HepG2 (cell line): Measurements from ENCODE around the gene ZBTB4. TPM values are rescaled to one million over a fixed set of nuclear protein-coding genes. Genes with fewer than 3 reads are reported as not detected.
A peak's percentile ranks its signal among the peaks of the same experiment; 100 is the strongest.

Source experiments
- ATF7-NPFF ChIP-seq: sonication (generic); formaldehyde crosslinking; IDR thresholded peaks from 2 replicates; pipeline ENCODE4 v1.8.1; 2023; ENCODE audit warnings: mild to moderate bottlenecking, low read depth, missing genetic modification reagents, moderate library complexity
- HNRNPLL ChIP-seq: fragments of 200-400 bp; formaldehyde crosslinking; IDR thresholded peaks from 2 replicates; pipeline ENCODE4 v1.6.1; 2017; ENCODE audit warnings: mild to moderate bottlenecking, low read depth, low read length; ENCODE audit not compliant: poor library complexity, severe bottlenecking
- SIX1 ChIP-seq: sonication (generic); formaldehyde crosslinking; IDR thresholded peaks from 2 replicates; pipeline ENCODE4 v1.4.0; 2020; ENCODE audit warnings: missing genetic modification reagents, borderline replicate concordance
- SP2 ChIP-seq: sonication (generic); formaldehyde crosslinking; IDR thresholded peaks from 2 replicates; pipeline ENCODE4 v1.5.1; 2020; ENCODE audit warnings: mild to moderate bottlenecking, missing genetic modification reagents
- ZMAT3 ChIP-seq: sonication (generic); formaldehyde crosslinking; conservative IDR thresholded peaks from 2 replicates; pipeline ENCODE4 v1.7.0; 2021; ENCODE audit warnings: missing genetic modification reagents
- ZNF160 ChIP-seq: sonication (generic); formaldehyde crosslinking; IDR thresholded peaks from 2 replicates; pipeline ENCODE4 v1.8.0; 2022; ENCODE audit warnings: mild to moderate bottlenecking, inconsistent platforms, missing genetic modification reagents
- ZNF230 ChIP-seq: sonication (generic); formaldehyde crosslinking; IDR thresholded peaks from 2 replicates; pipeline ENCODE4 v1.4.0; 2020; ENCODE audit warnings: mild to moderate bottlenecking, missing genetic modification reagents
- ZNF260 ChIP-seq: sonication (generic); formaldehyde crosslinking; IDR thresholded peaks from 2 replicates; pipeline ENCODE4 v1.4.0; 2020; ENCODE audit warnings: missing genetic modification reagents, low read depth, mild to moderate bottlenecking, borderline replicate concordance
- ZNF333 ChIP-seq: sonication (generic); formaldehyde crosslinking; IDR thresholded peaks from 2 replicates; pipeline ENCODE4 v1.4.0; 2020; ENCODE audit warnings: mild to moderate bottlenecking, missing genetic modification reagents, borderline replicate concordance
- ZNF556 ChIP-seq: sonication (generic); formaldehyde crosslinking; IDR thresholded peaks from 2 replicates; pipeline ENCODE4 v1.4.0; 2020; ENCODE audit warnings: mild to moderate bottlenecking, missing genetic modification reagents, borderline replicate concordance
- ZNF879 ChIP-seq: sonication (generic); formaldehyde crosslinking; IDR thresholded peaks from 2 replicates; pipeline ENCODE4 v1.8.1; 2023; ENCODE audit warnings: missing genetic modification reagents
- ZSCAN20 ChIP-seq: sonication (generic); formaldehyde crosslinking; IDR thresholded peaks from 2 replicates; pipeline ENCODE4 v1.4.0; 2020; ENCODE audit warnings: missing genetic modification reagents, mild to moderate bottlenecking, borderline replicate concordance
- polyA plus RNA-seq, 8 experiments: library from polyadenylated mRNA; depleted of rRNA in 3 of 8; stranded (reverse) in 7 of 8; unstranded in 1 of 8; fragments of >200 nt; fragmentation: Illumina TruSeq in 4 of 8; extraction: Trizol in 4 of 8; gene quantifications; 2 replicates each; pipeline versions ENCODE4 v1.2.1 to v1.2.3, GENCODE V29; 2011 to 2016; ENCODE audit warnings: low read depth in 4 of 8, missing spikeins in 1 of 8, mixed read lengths in 1 of 8; ENCODE audit not compliant: insufficient read depth in 1 of 8
- total RNA-seq, 5 experiments: library from RNA; depleted of rRNA; stranded (reverse); fragments of >200 nt; fragmentation: Illumina TruSeq; extraction: Trizol; gene quantifications; 2 replicates each; pipeline ENCODE4 v1.2.3, GENCODE V29; 2016; ENCODE audit warnings: low read depth in 1 of 5
- TF ChIP-seq, protein P1 (sequence below): IDR thresholded peaks from 2 replicates; pipeline ENCODE4 v1.4.0; 2020; ENCODE audit warnings: mild to moderate bottlenecking, missing genetic modification reagents
- TF ChIP-seq, protein P2 (sequence below): sonication (generic); formaldehyde crosslinking; IDR thresholded peaks from 2 replicates; pipeline ENCODE4 v1.8.0; 2022; ENCODE audit warnings: missing genetic modification reagents, mild to moderate bottlenecking, borderline replicate concordance
- TF ChIP-seq, protein P3 (sequence below): sonication (generic); formaldehyde crosslinking; IDR thresholded peaks from 2 replicates; pipeline ENCODE4 v1.5.1; 2020; ENCODE audit warnings: mild to moderate bottlenecking, missing genetic modification reagents
- TF ChIP-seq, protein P4 (sequence below): sonication (generic); formaldehyde crosslinking; IDR thresholded peaks from 2 replicates; pipeline ENCODE4 v1.5.1; 2020; ENCODE audit warnings: missing genetic modification reagents, mild to moderate bottlenecking, borderline replicate concordance

The ZBTB4 gene
- total and polyA plus RNA-seq, 2 of the 13 experiments (the other 11 are each of a cell fraction or from before 2014, with no cell fraction given) = 4.3 to 7.4 TPM

DNA sequence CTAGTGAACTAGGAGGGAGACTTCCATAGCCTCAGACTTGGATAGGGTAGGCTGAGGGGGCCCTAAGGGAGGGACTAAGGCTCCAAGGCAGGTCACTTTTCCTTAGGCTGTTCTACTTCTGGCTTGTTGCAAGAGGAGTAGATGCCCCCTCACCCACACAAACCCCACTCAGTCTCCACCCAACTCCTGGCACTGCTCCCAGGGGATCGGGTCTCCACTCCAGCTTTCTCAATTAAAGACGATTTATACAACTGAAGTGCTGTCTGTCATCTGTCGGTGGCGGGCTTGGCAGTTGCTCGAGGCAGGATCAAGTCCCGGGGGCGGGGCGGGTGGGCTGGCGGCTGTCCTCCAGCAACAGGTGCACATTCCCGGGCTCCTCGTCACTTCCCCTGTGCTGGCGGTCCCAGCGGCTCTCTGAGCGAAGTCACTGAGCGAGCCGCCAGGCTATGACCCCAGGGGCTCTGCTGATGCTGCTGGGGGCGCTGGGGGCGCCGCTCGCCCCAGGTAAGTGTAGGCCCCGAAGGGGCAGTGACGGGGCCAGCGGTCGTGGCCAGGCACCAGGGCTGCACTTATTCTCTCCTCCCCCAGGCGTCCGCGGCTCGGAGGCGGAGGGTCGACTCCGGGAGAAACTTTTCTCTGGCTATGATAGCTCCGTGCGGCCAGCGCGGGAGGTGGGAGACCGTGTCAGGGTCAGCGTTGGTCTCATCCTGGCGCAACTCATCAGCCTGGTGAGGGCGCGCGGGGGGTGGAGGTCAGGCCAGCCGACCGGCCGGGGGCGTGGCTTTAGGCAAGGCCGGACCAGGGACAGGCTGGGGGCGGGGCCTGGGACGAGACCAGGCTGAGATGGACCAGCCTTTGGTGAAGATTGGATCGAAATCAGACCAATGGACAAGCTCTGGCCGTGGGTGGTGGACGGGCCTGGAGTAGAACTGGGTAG lies 34.5 kb downstream of the ZBTB4 start, which contains the start of gene CHRNB1 (continued):
- peak; percentile 27; the same call in 1 of the 2 replicates for TF ChIP-seq ZSCAN20 (CRISPR knock-in tag)
- TF ChIP-seq SP2 = no peak
- peak; percentile 77; the same call in 1 of the 2 replicates for TF ChIP-seq ZNF333 (CRISPR knock-in tag)
- TF ChIP-seq, protein P1, sequence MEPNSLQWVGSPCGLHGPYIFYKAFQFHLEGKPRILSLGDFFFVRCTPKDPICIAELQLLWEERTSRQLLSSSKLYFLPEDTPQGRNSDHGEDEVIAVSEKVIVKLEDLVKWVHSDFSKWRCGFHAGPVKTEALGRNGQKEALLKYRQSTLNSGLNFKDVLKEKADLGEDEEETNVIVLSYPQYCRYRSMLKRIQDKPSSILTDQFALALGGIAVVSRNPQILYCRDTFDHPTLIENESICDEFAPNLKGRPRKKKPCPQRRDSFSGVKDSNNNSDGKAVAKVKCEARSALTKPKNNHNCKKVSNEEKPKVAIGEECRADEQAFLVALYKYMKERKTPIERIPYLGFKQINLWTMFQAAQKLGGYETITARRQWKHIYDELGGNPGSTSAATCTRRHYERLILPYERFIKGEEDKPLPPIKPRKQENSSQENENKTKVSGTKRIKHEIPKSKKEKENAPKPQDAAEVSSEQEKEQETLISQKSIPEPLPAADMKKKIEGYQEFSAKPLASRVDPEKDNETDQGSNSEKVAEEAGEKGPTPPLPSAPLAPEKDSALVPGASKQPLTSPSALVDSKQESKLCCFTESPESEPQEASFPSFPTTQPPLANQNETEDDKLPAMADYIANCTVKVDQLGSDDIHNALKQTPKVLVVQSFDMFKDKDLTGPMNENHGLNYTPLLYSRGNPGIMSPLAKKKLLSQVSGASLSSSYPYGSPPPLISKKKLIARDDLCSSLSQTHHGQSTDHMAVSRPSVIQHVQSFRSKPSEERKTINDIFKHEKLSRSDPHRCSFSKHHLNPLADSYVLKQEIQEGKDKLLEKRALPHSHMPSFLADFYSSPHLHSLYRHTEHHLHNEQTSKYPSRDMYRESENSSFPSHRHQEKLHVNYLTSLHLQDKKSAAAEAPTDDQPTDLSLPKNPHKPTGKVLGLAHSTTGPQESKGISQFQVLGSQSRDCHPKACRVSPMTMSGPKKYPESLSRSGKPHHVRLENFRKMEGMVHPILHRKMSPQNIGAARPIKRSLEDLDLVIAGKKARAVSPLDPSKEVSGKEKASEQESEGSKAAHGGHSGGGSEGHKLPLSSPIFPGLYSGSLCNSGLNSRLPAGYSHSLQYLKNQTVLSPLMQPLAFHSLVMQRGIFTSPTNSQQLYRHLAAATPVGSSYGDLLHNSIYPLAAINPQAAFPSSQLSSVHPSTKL (CRISPR knock-in tag) = peak; percentile 34; the same call in 1 of the 2 replicates
- TF ChIP-seq ATF7-NPFF (CRISPR knock-in tag) = peak; percentile 57
- TF ChIP-seq, protein P2, sequence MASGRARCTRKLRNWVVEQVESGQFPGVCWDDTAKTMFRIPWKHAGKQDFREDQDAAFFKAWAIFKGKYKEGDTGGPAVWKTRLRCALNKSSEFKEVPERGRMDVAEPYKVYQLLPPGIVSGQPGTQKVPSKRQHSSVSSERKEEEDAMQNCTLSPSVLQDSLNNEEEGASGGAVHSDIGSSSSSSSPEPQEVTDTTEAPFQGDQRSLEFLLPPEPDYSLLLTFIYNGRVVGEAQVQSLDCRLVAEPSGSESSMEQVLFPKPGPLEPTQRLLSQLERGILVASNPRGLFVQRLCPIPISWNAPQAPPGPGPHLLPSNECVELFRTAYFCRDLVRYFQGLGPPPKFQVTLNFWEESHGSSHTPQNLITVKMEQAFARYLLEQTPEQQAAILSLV (CRISPR knock-in tag) = peak; percentile 31; the same call in 1 of the 2 replicates
- TF ChIP-seq ZNF556 = peak; percentile 90
- peak; percentile 73 for TF ChIP-seq HNRNPLL
- TF ChIP-seq, protein P3, sequence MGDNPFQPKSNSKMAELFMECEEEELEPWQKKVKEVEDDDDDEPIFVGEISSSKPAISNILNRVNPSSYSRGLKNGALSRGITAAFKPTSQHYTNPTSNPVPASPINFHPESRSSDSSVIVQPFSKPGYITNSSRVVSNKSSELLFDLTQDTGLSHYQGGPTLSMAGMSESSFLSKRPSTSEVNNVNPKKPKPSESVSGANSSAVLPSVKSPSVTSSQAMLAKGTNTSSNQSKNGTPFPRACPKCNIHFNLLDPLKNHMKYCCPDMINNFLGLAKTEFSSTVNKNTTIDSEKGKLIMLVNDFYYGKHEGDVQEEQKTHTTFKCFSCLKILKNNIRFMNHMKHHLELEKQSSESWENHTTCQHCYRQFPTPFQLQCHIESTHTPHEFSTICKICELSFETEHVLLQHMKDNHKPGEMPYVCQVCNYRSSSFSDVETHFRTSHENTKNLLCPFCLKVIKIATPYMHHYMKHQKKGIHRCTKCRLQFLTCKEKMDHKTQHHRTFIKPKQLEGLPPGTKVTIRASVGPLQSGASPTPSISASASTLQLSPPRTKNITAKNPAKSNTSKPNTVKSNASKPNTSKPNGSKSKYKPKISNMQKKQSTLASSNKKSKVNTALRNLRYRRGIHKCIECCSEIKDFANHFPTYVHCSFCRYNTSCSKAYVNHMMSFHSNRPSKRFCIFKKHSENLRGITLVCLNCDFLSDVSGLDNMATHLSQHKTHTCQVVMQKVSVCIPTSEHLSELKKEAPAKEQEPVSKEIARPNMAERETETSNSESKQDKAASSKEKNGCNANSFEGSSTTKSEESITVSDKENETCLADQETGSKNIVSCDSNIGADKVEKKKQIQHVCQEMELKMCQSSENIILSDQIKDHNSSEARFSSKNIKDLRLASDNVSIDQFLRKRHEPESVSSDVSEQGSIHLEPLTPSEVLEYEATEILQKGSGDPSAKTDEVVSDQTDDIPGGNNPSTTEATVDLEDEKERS (CRISPR knock-in tag) = 0 out of 2 replicates have a peak, but pooled peaks have one; percentile 15
- TF ChIP-seq ZNF230 = no peak; the same call in 1 of the 2 replicates
- no peak for TF ChIP-seq ZNF260
- TF ChIP-seq ZNF160 (CRISPR knock-in tag) = peak; percentile 89; the same call in 1 of the 2 replicates
- TF ChIP-seq ZNF879 = no peak
- no peak for TF ChIP-seq SIX1 (CRISPR knock-in tag)
- TF ChIP-seq, protein P4, sequence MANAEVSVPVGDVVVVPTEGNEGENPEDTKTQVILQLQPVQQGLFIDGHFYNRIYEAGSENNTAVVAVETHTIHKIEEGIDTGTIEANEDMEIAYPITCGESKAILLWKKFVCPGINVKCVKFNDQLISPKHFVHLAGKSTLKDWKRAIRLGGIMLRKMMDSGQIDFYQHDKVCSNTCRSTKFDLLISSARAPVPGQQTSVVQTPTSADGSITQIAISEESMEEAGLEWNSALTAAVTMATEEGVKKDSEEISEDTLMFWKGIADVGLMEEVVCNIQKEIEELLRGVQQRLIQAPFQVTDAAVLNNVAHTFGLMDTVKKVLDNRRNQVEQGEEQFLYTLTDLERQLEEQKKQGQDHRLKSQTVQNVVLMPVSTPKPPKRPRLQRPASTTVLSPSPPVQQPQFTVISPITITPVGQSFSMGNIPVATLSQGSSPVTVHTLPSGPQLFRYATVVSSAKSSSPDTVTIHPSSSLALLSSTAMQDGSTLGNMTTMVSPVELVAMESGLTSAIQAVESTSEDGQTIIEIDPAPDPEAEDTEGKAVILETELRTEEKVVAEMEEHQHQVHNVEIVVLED (CRISPR knock-in tag) = peak; percentile 47; the same call in 1 of the 2 replicates
- TF ChIP-seq ZMAT3 (CRISPR knock-in tag) = peak; percentile 75; the same call in 1 of the 2 replicates
